Measurements from ENCODE around the gene LCE3B. TPM values are rescaled to one million over a fixed set of nuclear protein-coding genes. Genes with fewer than 3 reads are reported as not detected.

LCE3B gene
- total RNA-seq, 1 experiment from 2014 or later, result not detected

DNA sequence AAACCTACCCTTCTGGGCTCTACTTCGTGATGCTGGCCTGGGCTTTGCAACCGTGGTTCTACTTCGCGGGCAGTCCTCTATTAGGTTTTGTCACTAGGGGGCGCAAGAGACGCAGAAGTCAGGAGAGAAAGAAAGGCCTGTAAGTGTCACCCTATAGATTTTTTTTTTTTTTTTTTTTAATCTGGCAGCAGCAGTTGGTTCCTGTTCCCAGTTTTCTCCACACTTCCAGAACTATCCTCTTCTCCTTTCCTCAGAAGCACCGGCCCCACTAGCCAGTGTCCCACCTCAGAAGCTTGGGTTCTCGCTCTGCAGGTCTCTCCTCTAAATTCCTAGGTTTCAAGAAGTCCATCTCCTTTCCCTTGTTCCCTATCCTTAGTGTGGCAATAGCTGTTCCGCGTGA lies 40.5 kb downstream of the LCE3B start:
- no peak overlapping the region for H3K27ac Mint-ChIP-seq (ENCODE audit: low read depth, unreplicated experiment)
- H3K4me3 Mint-ChIP-seq (ENCODE audit: unreplicated experiment), result no peak overlapping the region
- DNase-seq (ENCODE audit: unreplicated experiment), result peak; percentile 91
- peak; percentile 87 for TF ChIP-seq CTCF (IDR thresholded peaks at IDR 0.05; ENCODE audit: unreplicated experiment)
- CTCF ChIA-PET, result interaction anchor here (0.6 to 14.4 kb wide), 100 partner anchors 11 to 999 kb away, joined by 3 to 253 read pairs (median 4); partner anchors contain the start of genes IVL, KPRP, LCE2D and LCE3A
- intact Hi-C loops (cut with micrococcal nuclease), result loop anchor here (1.0 to 10.0 kb wide), 8 partner anchors 81 to 569 kb away; partner anchors contain the start of gene SPRR1B
- no TSS peak for BruUV-seq (replicated peaks)
- no peaks in the 10 kb centered on the region for H3K27me3 Mint-ChIP-seq (ENCODE audit: insufficient read depth, unreplicated experiment)
- H3K36me3 Mint-ChIP-seq (ENCODE audit: insufficient read depth, unreplicated experiment), result no peaks in the 10 kb centered on the region
- H3K4me1 Mint-ChIP-seq (ENCODE audit: insufficient read depth, unreplicated experiment), result no peaks in the 10 kb centered on the region
- POLR2A ChIA-PET, result interaction anchor here (0.6 to 2.2 kb wide), 10 partner anchors 9 to 520 kb away, joined by 3 to 7 read pairs (median 4); no protein-coding TSS in a partner anchor
- H3K9me3 Mint-ChIP-seq (ENCODE audit: unreplicated experiment), result no peaks in the 10 kb centered on the region

- Mint-ChIP-seq H3K27ac (ENCODE audit: low read depth, unreplicated experiment) (no peak overlapping the region), H3K4me3 (ENCODE audit: unreplicated experiment) (no peak overlapping the region), H3K4me1 (ENCODE audit: insufficient read depth, unreplicated experiment) (no peaks in the 10 kb centered on the region), H3K27me3 (ENCODE audit: insufficient read depth, unreplicated experiment) (no peaks in the 10 kb centered on the region), H3K9me3 (ENCODE audit: unreplicated experiment) (no peaks in the 10 kb centered on the region), H3K36me3 (ENCODE audit: insufficient read depth, unreplicated experiment) (no peaks in the 10 kb centered on the region)
- no peak for TF ChIP-seq CTCF (IDR thresholded peaks at IDR 0.05; ENCODE audit: unreplicated experiment)
- no TSS peak for BruUV-seq (replicated peaks)
- CTCF ChIA-PET, result interaction anchor here (0.5 to 14.4 kb wide), 19 partner anchors 9 to 566 kb away, joined by 3 to 253 read pairs (median 4); partner anchors contain the start of genes KPRP and LCE2D
- DNase-seq (ENCODE audit: unreplicated experiment), result no peak
- intact Hi-C loops (cut with micrococcal nuclease), result loop anchor here (10.0 kb wide), 2 partner anchors 162 to 378 kb away; partner anchors contain the start of gene SPRR1B
- POLR2A ChIA-PET, result interaction anchor here (0.5 to 1.6 kb wide), 5 partner anchors 21 to 214 kb away, joined by 3 to 5 read pairs (median 3); partner anchors contain the start of gene KPRP
Observed at GRCh38 chr1:152656459-152656858, 42.8 kb downstream of the LCE3B start.

GRCh38 chr1:152657677-152658076 lies 44.1 kb downstream of the LCE3B start:
- no peaks in the 10 kb centered on the region for H3K27me3 Mint-ChIP-seq (ENCODE audit: insufficient read depth, unreplicated experiment)
- POLR2A ChIA-PET, result interaction anchor here (0.6 to 1.6 kb wide), 3 partner anchors 20 to 100 kb away, joined by 3 to 5 read pairs (median 4); partner anchors contain the start of gene KPRP
- intact Hi-C loops (cut with micrococcal nuclease), result loop anchor here (10.0 kb wide), 2 partner anchors 163 to 377 kb away; partner anchors contain the start of gene SPRR1B
- CTCF ChIA-PET, result interaction anchor here (0.7 to 14.4 kb wide), 10 partner anchors 9 to 563 kb away, joined by 3 to 253 read pairs (median 4); no protein-coding TSS in a partner anchor
- H3K4me3 Mint-ChIP-seq (ENCODE audit: unreplicated experiment), result no peak overlapping the region
- DNase-seq (ENCODE audit: unreplicated experiment), result no peak
- no peak for TF ChIP-seq CTCF (IDR thresholded peaks at IDR 0.05; ENCODE audit: unreplicated experiment)
- H3K9me3 Mint-ChIP-seq (ENCODE audit: unreplicated experiment), result no peaks in the 10 kb centered on the region
- H3K36me3 Mint-ChIP-seq (ENCODE audit: insufficient read depth, unreplicated experiment), result no peaks in the 10 kb centered on the region
- no peak overlapping the region for H3K27ac Mint-ChIP-seq (ENCODE audit: low read depth, unreplicated experiment)
- no peaks in the 10 kb centered on the region for H3K4me1 Mint-ChIP-seq (ENCODE audit: insufficient read depth, unreplicated experiment)
- BruUV-seq (replicated peaks), result no TSS peak

DNA sequence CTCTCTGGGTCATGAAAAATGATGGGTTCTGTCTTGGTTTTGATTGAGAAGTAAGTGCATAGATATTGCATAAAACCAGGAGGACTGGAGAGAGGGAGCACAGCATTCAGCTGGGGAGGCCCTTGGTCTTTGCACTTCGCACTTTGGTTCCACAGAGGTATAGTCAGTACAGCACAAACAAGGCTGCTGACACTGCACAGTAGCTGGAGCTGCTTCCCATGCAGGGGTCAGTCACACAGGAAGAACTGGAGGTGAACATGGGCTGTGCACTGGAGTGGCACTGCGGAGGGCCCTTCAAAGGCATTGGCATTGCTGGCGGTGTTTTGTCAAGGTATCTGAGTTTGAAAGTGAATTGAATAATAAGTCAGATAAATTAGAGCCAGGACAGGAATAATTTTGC lies 45.0 kb downstream of the LCE3B start:
- Mint-ChIP-seq H3K4me3 (ENCODE audit: unreplicated experiment) (no peak overlapping the region), H3K27me3 (ENCODE audit: insufficient read depth, unreplicated experiment) (no peaks in the 10 kb centered on the region), H3K9me3 (ENCODE audit: unreplicated experiment) (no peaks in the 10 kb centered on the region), H3K4me1 (ENCODE audit: insufficient read depth, unreplicated experiment) (no peaks in the 10 kb centered on the region), H3K36me3 (ENCODE audit: insufficient read depth, unreplicated experiment) (no peaks in the 10 kb centered on the region), H3K27ac (ENCODE audit: low read depth, unreplicated experiment) (no peak overlapping the region)
- ChIA-PET POLR2A (no interaction called here), CTCF (interaction anchor here (1.2 to 14.4 kb wide), 6 partner anchors 18 to 562 kb away, joined by 3 to 253 read pairs (median 72); no protein-coding TSS in a partner anchor)
- BruUV-seq (replicated peaks), result no TSS peak
- TF ChIP-seq CTCF (IDR thresholded peaks at IDR 0.05; ENCODE audit: unreplicated experiment), result no peak
- no peak for DNase-seq (ENCODE audit: unreplicated experiment)
- intact Hi-C loops (cut with micrococcal nuclease), result loop anchor here (10.0 kb wide), 2 partner anchors 164 to 376 kb away; partner anchors contain the start of gene SPRR1B

Measured in MCF 10A (cell line).